ENCODE data around the gene CBLB.

- TF ChIP-seq POLR2AphosphoS5 (IDR thresholded peaks at IDR 0.05; ENCODE audit: borderline replicate concordance, low read depth, low read length) (no peak), EZH2 (IDR thresholded peaks at IDR 0.05) (no peak)
Observed at GRCh38 chr3:105915524-105915923, 46.7 kb upstream of the CBLB start.
